ENCODE data around the gene SRM.
"Not testable (repeated sequence)": the region's sequence is repeated elsewhere in the genome, so short reads cannot be mapped to it uniquely, and the experiment has no call there.

Gene SRM

DNA sequence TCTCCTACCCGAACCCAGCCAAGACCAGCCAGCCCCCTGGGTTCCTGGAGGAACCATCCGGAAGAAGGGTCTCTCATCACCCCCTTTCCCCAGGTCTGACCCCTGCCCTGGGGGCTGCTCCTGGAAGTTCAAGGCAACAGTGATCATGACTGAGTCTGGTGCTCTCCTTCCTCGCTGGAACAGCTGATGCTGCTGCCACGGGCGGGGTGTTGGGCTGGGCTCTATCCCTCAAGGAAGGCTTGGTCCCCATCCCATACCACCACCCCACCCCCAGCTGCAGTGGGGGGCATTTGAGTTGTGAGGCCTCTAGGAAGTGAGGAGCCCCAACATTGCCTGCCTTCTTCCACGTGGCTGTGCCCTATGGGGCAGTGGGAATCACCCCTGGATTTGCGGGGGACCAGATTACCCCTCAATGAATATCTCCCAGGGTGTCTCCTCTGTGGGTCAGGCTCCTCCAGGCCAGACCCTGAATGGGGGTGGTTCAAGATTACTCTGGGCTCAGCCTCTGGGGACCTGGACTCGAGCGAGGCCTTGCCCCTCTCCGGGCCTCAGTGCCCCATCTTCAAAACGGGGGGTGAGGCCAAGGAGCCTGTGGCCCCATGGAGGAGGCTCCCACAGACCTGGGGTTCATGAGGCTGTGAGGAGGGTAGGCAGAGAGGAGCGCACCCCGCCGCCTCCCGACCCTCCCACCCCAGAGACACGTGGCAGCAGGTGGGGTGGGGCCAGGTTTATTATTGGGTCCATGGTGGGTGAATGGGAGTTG is 15.6 kb downstream of the SRM start:
- no peak for DNase-seq

- no peak for DNase-seq
Measured at GRCh38 chr1:11042995-11043874, 16.6 kb downstream of the SRM start.

GRCh38 chr1:11042065-11042464 is 17.8 kb downstream of the SRM start:
- no peak for DNase-seq

DNA sequence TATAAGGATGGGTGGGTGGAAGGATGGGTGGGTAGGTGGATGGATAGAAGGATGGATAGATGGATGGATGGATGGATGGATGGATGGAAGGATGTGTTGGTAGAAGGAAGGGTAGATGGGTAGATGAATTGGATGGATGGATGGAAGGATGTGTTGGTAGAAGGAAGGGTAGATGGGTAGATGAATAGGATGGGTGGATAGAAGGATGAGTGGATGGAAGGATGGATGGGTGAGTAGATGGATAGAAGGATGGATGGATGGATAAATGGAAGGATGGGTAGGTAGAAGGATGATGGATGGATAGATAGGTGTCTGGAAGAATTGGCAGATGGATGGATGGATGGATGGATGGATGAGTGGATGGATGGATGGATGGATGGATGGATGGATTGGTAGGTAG is 18.8 kb downstream of the SRM start:
- no peak for DNase-seq

- DNase-seq: not testable (repeated sequence)
Measured at GRCh38 chr1:11040105-11040429, 19.8 kb downstream of the SRM start.

- DNase-seq: no peak
Measured at GRCh38 chr1:11039351-11040104, 20.3 kb downstream of the SRM start.

- DNase-seq: peak; percentile 91 to 93
Measured at GRCh38 chr1:11037740-11038182, 22.1 kb downstream of the SRM start.

GRCh38 chr1:11037019-11037739 is 22.6 kb downstream of the SRM start:
- DNase-seq: not testable (repeated sequence)

- no peak for DNase-seq
Measured at GRCh38 chr1:11031624-11032262, 28.1 kb downstream of the SRM start.

DNA sequence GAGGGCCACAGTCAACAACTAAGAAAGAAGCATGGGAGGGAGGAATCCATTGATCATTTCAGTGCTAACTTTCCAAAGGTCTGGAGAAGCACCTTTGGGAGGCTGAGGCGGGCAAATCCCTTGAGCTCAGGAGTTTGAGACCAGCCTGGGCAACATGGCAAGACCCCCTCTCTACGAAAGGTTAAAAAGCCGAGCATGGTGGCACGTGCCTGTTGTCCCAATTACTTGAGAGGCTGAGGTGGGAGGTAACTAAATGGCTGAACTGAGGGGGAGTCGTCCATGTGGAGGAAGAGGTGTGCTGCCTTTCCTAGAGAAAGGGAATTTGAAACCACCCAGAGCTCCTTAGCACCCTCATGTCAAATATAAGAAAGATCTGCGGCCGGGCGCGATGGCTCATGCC is 29.0 kb downstream of the SRM start:
- no peak for DNase-seq

GRCh38 chr1:11028018-11028417 is 31.8 kb downstream of the SRM start:
- DNase-seq: no peak

GRCh38 chr1:11027316-11027715 is 32.5 kb downstream of the SRM start:
- no peak for DNase-seq

- no peak for DNase-seq
Measured at GRCh38 chr1:11026903-11027302, 32.9 kb downstream of the SRM start.

- DNase-seq: no peak
Measured at GRCh38 chr1:11026052-11026451, 33.8 kb downstream of the SRM start.

- DNase-seq: no peak
Measured at GRCh38 chr1:11025618-11026017, 34.2 kb downstream of the SRM start.

- no peak for DNase-seq
Measured at GRCh38 chr1:11024874-11025203, 35.0 kb downstream of the SRM start.

DNA sequence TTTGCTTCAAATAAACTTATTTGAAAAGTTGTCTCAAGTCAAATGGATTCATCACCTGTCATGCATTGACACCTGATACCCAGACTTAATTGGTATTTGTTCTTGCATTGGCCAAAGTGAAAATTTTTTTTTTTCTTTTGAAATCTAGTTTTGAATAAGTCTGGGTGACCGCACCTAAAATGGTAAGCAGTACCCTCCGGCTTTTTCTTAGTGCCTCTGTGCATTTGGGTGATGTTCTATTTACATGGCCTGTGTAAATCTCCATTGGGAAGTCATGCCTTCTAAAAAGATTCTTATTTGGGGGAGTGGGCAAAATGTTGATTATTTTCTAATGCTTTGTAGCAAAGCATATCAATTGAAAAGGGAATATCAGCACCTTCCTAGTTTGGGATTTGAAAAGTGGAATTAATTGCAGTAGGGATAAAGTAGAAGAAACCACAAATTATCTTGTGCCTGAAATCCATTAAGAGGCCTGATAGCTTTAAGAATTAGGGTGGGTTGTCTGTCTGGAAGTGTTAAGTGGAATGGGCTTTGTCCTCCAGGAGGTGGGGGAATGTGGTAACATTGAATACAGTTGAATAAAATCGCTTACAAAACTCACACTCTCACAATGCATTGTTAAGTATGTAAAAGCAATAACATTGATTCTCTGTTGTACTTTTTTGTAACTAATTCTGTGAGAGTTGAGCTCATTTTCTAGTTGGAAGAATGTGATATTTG is 35.5 kb downstream of the SRM start:
- DNase-seq: no peak

DNA sequence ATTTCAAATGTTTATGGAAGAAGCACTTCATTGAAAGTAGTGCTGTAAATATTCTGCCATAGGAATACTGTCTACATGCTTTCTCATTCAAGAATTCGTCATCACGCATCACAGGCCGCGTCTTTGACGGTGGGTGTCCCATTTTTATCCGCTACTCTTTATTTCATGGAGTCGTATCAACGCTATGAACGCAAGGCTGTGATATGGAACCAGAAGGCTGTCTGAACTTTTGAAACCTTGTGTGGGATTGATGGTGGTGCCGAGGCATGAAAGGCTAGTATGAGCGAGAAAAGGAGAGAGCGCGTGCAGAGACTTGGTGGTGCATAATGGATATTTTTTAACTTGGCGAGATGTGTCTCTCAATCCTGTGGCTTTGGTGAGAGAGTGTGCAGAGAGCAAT is 36.6 kb downstream of the SRM start:
- no peak for DNase-seq

DNA sequence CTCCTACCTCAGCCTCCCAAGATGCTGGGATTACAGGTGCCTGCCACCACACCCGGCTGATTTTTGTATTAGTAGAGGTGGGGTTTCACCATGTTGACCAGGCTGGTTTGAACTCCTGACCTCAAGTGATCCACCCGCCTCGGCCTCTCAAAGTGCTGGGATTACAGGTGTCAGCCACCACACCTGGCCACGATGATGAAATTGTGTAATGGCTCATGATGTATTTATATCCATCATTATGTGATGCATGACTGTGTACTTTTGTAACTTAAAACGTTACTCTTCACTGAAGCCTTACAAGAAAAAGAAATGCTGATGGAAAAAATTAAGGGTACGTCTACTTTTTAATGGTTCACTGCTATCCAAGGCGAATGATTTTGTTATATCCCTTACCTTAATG is 39.8 kb downstream of the SRM start:
- no peak for DNase-seq

- not testable (repeated sequence) for DNase-seq
Measured at GRCh38 chr1:11019358-11019757, 40.5 kb downstream of the SRM start.

GRCh38 chr1:11013160-11013531 is 46.7 kb downstream of the SRM start:
- DNase-seq: no peak

Data from activated T-cell treated with anti-CD3 and anti-CD28 coated beads, Interleukin-2, amount 50 U/mL, for 48 hours (primary cell).